CD14-positive monocyte (primary cell): ENCODE data around the gene GFI1. TPM values are rescaled to one million over a fixed set of nuclear protein-coding genes. Genes with fewer than 3 reads are reported as not detected.

Experiments
- DNase-seq, 3 donors: peaks; one replicate each; pipeline ENCODE4 v3.0.0-alpha.2; 2011 to 2022
- H2AFZ ChIP-seq: 2 replicates; pipeline ENCODE4 v1.6.0; 2012; ENCODE audit warnings: mild to moderate bottlenecking, low read depth, low read length, inconsistent platforms; ENCODE audit not compliant: insufficient read depth, poor library complexity, severe bottlenecking
- H3K27ac ChIP-seq, 2 donors: 1 replicate in 1 of 2; 2 replicates in 1 of 2; pipeline ENCODE4 v1.5.1; 2012 to 2013; ENCODE audit warnings: low read length in 2 of 2, control low read depth in 1 of 2, inconsistent platforms in 1 of 2, low read depth in 1 of 2, mild to moderate bottlenecking in 1 of 2
- H3K27me3 ChIP-seq, 2 donors: one replicate each; pipeline versions ENCODE4 v1.6.0 to v1.6.1; 2011 to 2013; ENCODE audit warnings: low read length in 2 of 2; ENCODE audit not compliant: control insufficient read depth in 2 of 2, insufficient read depth in 2 of 2
- H3K36me3 ChIP-seq, 2 donors: replicated peaks in 1 of 2; 1 replicate in 1 of 2; 2 replicates in 1 of 2; pipeline versions ENCODE4 v1.5.1 to v1.6.1; 2012 to 2013; ENCODE audit warnings: low read length in 2 of 2, control low read depth in 1 of 2, inconsistent platforms in 1 of 2, mild to moderate bottlenecking in 1 of 2; ENCODE audit not compliant: insufficient read depth in 2 of 2, control insufficient read depth in 1 of 2
- H3K4me1 ChIP-seq, 2 donors: 1 replicate in 1 of 2; 2 replicates in 1 of 2; pipeline versions ENCODE4 v1.5.1 to v1.6.1; 2012 to 2013; ENCODE audit warnings: low read length in 2 of 2, control low read depth in 1 of 2, inconsistent platforms in 1 of 2, mild to moderate bottlenecking in 1 of 2, moderate library complexity in 1 of 2; ENCODE audit not compliant: insufficient read depth in 2 of 2, control insufficient read depth in 1 of 2
- H3K4me2 ChIP-seq: replicated peaks from 2 replicates; pipeline ENCODE3; 2012; ENCODE audit warnings: low read length, moderate library complexity, mild to moderate bottlenecking; ENCODE audit not compliant: poor library complexity, severe bottlenecking; ENCODE audit errors: extremely low read depth
- H3K4me3 ChIP-seq, 3 experiments: fragments of 200-600 bp in 1 of 3; sonication (generic) in 1 of 3; replicated peaks in 1 of 3; 1 replicate in 2 of 3; 2 replicates in 1 of 3; pipeline ENCODE4 v1.5.1; 2011 to 2013; ENCODE audit warnings: low read length in 3 of 3, mild to moderate bottlenecking in 3 of 3, control low read depth in 2 of 3, low read depth in 2 of 3, inconsistent platforms in 1 of 3, moderate library complexity in 1 of 3
- H3K79me2 ChIP-seq: 2 replicates; pipeline ENCODE4 v1.6.0; 2012; ENCODE audit warnings: mild to moderate bottlenecking, control low read depth, inconsistent platforms, low read length, moderate library complexity; ENCODE audit not compliant: insufficient read depth
- H3K9ac ChIP-seq: 2 replicates; pipeline ENCODE4 v1.6.0; 2017; ENCODE audit warnings: low read length, mild to moderate bottlenecking; ENCODE audit not compliant: insufficient read depth, poor library complexity, severe bottlenecking
- H3K9me3 ChIP-seq, 2 donors: replicated peaks in 1 of 2; 1 replicate in 1 of 2; 2 replicates in 1 of 2; pipeline versions ENCODE4 v1.5.1 to v1.6.1; 2012 to 2013; ENCODE audit warnings: low read length in 2 of 2, control low read depth in 1 of 2; ENCODE audit not compliant: control insufficient read depth in 1 of 2, insufficient read depth in 1 of 2
- H4K20me1 ChIP-seq: 2 replicates; pipeline ENCODE4 v1.6.0; 2012; ENCODE audit warnings: mild to moderate bottlenecking, low read length, control low read depth, moderate library complexity; ENCODE audit not compliant: insufficient read depth
- H3K27ac Mint-ChIP-seq, 7 donors: one replicate each; pipeline ENCODE4 v1.8.0; 2020; ENCODE audit warnings: mild to moderate bottlenecking in 7 of 7, mixed read lengths in 7 of 7, moderate library complexity in 6 of 7, inconsistent platforms in 2 of 7
- H3K27me3 Mint-ChIP-seq, 3 donors: one replicate each; pipeline ENCODE4 v1.8.0; 2021 to 2022; ENCODE audit warnings: low read depth in 3 of 3, mild to moderate bottlenecking in 3 of 3, mixed read lengths in 3 of 3, moderate library complexity in 3 of 3, inconsistent platforms in 1 of 3
- H3K36me3 Mint-ChIP-seq, 2 donors: one replicate each; pipeline ENCODE4 v1.8.0; 2020; ENCODE audit warnings: mixed read lengths in 2 of 2, inconsistent platforms in 1 of 2, mild to moderate bottlenecking in 1 of 2
- H3K4me1 Mint-ChIP-seq: one replicate; pipeline ENCODE4 v1.8.0; 2020; ENCODE audit warnings: mild to moderate bottlenecking, mixed read lengths
- H3K4me3 Mint-ChIP-seq, 2 donors: one replicate each; pipeline ENCODE4 v1.8.0; 2020; ENCODE audit warnings: mild to moderate bottlenecking in 2 of 2, mixed read lengths in 2 of 2, moderate library complexity in 1 of 2
- H3K9me3 Mint-ChIP-seq, 7 donors: one replicate each; pipeline ENCODE4 v1.8.0; 2020 to 2022; ENCODE audit warnings: mixed read lengths in 7 of 7, mild to moderate bottlenecking in 6 of 7, moderate library complexity in 6 of 7, inconsistent platforms in 2 of 7
- CTCF ChIP-seq: fragments of 200-600 bp; IDR thresholded peaks from one replicate; pipeline ENCODE4 v1.8.0; 2022; ENCODE audit warnings: antibody characterized with exemption, mild to moderate bottlenecking
- WGBS: methylation state at CpG from one replicate; pipeline ENCODE4 v1.1.5; 2013; ENCODE audit warnings: missing lambda C conversion rate; ENCODE audit not compliant: insufficient coverage; 5-methylcytosine and 5-hydroxymethylcytosine counted together
- intact Hi-C, 2 donors: fragments of 100-400 bp; cut with micrococcal nuclease; formaldehyde crosslinking; loops; one replicate each; pipeline versions ENCODE4 v1.15.0 to v1.15.1; 2023
- polyA plus RNA-seq, 3 donors: library from polyadenylated mRNA; depleted of rRNA in 1 of 3; unstranded in 2 of 3; stranded (reverse) in 1 of 3; fragments of 300-500 nt in 2 of 3; fragments of >200 nt in 1 of 3; fragmentation: Illumina TruSeq in 2 of 3; gene quantifications; 1 replicate in 2 of 3; 2 replicates in 1 of 3; pipeline ENCODE4 v1.2.3, GENCODE V29; 2012 to 2021

The GFI1 gene
- polyA plus RNA-seq, 3 donors: 0.35 TPM; not detected in 2

GRCh38 chr1:92470216-92470615 is 16.5 kb downstream of the GFI1 start:
- H2AFZ ChIP-seq: no peak overlapping the region
- peaks cover 6% of the 10 kb centered on the region for H3K79me2 ChIP-seq
- no peaks in the 10 kb centered on the region for H3K36me3 Mint-ChIP-seq
- H3K9ac ChIP-seq: no peak overlapping the region
- H3K36me3 ChIP-seq: no peaks in the 10 kb centered on the region
- intact Hi-C loops: no loop called here
- no peaks in the 10 kb centered on the region for H4K20me1 ChIP-seq
- peaks cover 13 to 19% of the 10 kb centered on the region in 2 donors for H3K4me1 ChIP-seq
- no peak overlapping the region for H3K4me3 Mint-ChIP-seq
- DNase-seq: no peak
- H3K9me3 ChIP-seq: no peaks in the 10 kb centered on the region
- no peak overlapping the region for H3K27ac ChIP-seq
- no peak for TF ChIP-seq CTCF
- H3K9me3 Mint-ChIP-seq: no peaks in the 10 kb centered on the region
- H3K27me3 ChIP-seq: no peaks in the 10 kb centered on the region
- H3K4me3 ChIP-seq: no peak overlapping the region
- H3K4me2 ChIP-seq: no peak overlapping the region
- H3K27me3 Mint-ChIP-seq: no peaks in the 10 kb centered on the region
- H3K4me1 Mint-ChIP-seq: peaks cover 32% of the 10 kb centered on the region
- no CpG with 5 or more reads among the region's 1 CpG for WGBS
- no peak overlapping the region for H3K27ac Mint-ChIP-seq

GRCh38 chr1:92466683-92467352 is 19.9 kb downstream of the GFI1 start:
- no CpG with 5 or more reads among the region's 1 CpG for WGBS

More at GRCh38 chr1:92466683-92467352, 19.9 kb downstream of the GFI1 start:
- DNase-seq: peak in 2 of 3 donors; percentile 20 to 25
- H3K9ac ChIP-seq: no peak overlapping the region
- intact Hi-C loops: no loop called here
- no peaks in the 10 kb centered on the region for H3K9me3 ChIP-seq
- H3K27me3 ChIP-seq: no peaks in the 10 kb centered on the region
- Mint-ChIP-seq H3K4me1 (peaks cover 47% of the 10 kb centered on the region), H3K4me3 (no peak overlapping the region), H3K27me3 (no peaks in the 10 kb centered on the region), H3K36me3 (no peaks in the 10 kb centered on the region), H3K9me3 (no peaks in the 10 kb centered on the region), H3K27ac (peak overlapping the region in 2 of 7 donors; percentile 19 to 60)
- peaks cover 6% of the 10 kb centered on the region for H3K79me2 ChIP-seq
- TF ChIP-seq CTCF: no peak
- no peaks in the 10 kb centered on the region for H4K20me1 ChIP-seq
- H2AFZ ChIP-seq: peak overlapping the region; percentile 25
- no peaks in the 10 kb centered on the region for H3K36me3 ChIP-seq
- peak overlapping the region in 1 of 2 donors; percentile 56 for H3K27ac ChIP-seq
- H3K4me3 ChIP-seq: no peak overlapping the region
- peaks cover 41 to 49% of the 10 kb centered on the region in 2 donors for H3K4me1 ChIP-seq
- H3K4me2 ChIP-seq: no peak overlapping the region
